GM20431 (cell line): ENCODE measurements around the gene PLD1.

Experiments used
- in situ Hi-C: fragments of 300-500 bp; cut with MseI, MboI; formaldehyde crosslinking; loops from one replicate; pipeline ENCODE4 v1.15.0; 2020; ENCODE audit warnings: low sequenced_read_pairs; ENCODE audit not compliant: unreplicated experiment

PLD1 gene

DNA sequence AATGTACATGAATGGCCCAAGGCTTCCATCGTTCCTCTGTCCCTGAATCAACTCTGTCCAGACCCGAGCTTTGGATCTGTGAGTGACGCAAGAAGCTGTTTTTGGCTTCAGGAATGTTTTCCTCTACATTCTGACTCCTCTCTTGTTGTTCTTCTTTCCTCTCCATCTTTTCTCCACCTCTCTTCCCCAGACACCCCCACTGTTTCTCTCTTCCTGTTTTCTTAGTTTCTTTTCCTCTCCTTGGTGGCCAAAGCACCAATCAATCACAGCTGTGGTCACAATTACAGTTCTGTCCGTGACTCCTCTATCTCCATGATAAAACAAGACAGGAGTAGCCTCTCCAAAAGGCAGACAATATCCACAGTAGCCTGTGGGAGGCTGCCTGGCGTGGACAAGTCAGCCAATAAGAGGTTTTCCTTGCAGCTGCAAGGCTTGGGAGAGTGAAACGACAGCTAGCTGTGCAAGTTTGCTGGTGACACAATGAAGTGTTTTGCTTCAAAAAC is 28.0 kb upstream of the PLD1 start:
- in situ Hi-C loops = no loop called here

DNA sequence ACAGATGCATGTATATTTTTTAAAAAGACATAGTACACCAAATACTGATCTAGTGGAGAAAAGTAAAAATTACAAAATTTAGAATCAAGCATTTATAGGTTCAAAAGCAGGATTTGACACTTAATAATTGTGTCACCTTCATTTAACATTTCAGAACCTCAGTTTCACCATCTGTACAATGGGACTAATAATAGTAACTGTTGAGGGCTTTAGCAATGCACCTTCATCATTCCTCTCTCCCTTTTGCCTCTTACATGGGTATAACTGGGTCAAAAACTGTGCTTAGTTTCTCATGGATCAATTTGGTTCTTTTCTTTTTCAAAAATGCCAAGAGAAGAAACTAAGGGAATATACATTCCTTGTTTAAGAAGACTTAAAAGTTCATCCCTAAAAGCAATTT is 27.4 kb upstream of the PLD1 start:
- in situ Hi-C loops = no loop called here

DNA sequence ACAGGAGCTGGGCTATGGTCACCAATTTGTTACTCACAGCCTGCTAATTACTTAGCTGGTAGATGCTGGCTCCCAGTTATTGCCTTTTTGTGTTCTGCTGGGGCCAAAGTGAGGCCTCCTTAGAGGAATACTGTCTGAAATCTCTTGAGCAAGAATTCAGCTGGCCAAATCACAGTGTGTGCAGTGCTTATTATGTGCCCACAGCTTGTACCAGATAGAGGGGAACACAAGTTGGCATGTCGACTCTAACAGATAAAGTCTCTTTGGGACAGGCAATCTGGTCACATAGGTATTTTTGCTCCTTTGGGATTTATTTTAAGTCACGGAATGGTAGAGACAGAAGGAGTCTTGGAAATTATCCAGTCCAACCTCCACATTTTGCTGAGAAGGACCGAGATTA is 26.6 kb upstream of the PLD1 start:
- in situ Hi-C loops = no loop called here

DNA sequence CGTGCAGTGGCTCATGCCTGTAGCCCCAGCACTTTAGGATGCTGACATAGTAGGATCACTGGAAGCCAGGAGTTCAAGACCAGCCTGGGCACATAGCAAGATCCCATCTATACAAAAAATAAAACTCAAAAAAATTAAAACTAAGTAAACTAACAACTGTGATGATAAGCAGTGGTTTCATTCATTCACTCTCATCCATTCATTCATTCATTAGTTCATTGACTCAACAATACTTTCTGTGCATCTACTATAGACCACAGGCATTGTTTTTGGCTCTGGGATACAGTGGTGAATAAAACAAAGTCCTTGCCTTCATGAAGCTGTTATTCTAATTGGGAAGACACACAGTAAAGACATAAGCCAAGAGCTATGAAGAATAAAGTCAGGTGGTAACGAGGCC is 25.3 kb upstream of the PLD1 start:
- in situ Hi-C loops = no loop called here

DNA sequence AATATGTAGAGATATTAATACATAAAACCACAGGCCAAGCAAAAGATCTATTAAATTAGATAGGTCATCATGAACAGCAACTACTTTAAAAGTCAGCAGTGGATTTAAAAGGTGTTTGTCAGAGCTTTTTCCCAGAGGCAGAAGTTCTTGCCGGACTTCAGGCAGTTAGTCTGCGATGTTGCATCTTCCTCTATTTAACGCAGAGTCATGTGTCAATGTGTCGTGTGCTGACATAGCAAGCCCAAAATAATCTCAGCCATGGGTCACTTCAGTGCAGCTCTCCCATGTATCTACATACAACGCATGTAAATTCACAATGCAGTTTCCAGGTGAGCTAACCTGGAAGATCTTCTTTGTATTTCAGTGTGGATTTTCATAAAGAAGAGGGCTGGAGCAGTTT is 24.8 kb upstream of the PLD1 start:
- in situ Hi-C loops = no loop called here

DNA sequence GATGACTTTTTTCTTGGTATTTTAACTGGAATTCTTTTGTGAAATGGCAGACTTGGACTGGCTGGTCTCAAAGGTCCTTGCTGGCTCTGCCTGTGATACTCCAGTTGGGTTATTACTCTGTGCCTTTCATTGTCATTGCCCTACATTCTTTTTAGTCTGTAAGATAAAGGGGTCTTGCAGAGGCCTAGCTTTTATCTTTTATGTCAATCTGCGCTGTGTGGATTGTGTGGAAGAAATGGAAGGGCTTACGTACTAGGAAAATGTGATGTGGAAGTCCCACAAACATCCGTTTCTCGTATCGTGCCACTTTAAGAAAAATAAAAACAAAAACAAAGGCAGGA is 24.1 kb upstream of the PLD1 start:
- in situ Hi-C loops = no loop called here

DNA sequence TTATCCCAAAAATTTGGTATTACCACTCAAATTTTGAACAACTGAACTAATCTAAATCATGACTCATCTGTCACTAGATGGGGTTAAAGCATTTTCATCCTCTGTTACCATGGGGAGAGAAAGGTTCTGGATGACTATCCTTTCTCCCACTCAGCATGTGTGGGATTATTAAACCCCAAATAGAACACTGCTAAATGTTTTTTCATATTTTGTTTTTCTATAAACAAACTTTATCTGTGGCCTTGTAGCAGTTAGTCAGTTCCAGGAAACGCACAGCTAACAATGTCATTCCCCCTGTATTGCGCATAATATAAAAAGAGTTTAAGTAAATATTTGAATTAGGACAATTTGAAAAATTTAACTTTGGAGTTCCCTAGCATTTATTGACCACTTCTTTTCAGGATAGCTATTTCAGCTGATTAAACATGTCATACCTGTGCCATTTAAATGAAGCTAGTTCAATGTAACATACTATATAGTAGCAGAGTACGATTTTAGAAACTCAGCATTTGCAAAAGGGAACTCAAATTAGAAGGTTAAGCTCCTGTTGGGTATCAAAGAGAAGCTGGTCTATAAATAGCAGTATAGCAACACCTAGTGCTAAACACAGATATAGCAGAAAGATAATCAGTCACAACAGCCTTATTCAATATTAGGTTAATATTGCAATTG is 23.6 kb upstream of the PLD1 start:
- in situ Hi-C loops = no loop called here

DNA sequence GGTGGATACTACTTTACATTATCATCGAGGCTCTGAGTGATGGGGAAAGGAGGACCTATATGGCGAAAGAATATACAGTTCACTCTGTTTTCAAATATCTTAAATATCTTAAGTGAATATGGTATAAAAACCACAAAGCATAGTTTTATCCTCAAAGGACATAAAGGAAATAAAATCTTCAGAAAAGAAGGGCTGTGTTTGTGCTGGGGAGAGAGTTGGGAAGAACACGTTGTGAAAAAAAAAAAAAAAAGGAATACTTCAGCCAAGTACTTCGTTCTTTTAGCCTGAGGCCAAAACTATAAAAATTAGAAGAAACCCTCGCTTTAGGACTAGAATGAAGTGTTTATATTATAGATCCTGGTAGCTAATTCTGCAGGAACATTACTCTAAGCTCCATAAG is 22.7 kb upstream of the PLD1 start:
- in situ Hi-C loops = no loop called here

DNA sequence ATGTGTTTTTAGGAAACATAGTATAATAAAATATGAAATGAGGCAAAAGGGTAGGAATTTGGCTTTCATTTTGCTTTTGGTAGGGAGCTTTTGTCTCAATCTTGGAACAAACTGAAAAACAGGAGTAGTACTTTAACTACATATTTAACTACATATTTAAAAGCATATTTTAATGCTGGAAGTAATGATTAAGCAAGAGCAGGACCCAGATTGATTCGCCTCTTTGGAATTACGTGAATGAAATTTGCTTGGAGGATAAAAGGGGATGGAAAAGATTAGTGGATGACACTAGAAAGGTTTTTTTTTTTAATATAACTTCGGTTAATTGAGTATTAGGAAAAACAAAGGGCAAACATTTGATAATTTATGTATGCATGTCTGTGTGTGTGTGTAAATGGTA is 21.7 kb upstream of the PLD1 start:
- in situ Hi-C loops = no loop called here

DNA sequence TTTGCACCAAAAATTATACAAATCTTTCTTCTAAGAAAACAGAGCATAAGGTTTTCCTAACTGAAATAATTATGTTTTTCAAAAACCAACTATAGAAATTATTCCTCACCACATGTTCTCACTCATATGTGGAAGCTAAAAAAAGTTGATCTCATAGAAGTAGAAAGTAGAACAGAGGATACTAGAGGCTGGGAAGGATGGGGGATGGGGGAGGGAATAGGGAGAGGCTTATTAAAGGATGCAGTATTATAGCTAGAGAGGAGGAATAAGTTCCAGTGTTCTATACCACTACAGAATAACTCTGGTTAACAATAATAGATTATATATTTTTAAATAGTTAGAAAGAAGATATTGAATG is 20.2 kb upstream of the PLD1 start:
- in situ Hi-C loops = no loop called here

DNA sequence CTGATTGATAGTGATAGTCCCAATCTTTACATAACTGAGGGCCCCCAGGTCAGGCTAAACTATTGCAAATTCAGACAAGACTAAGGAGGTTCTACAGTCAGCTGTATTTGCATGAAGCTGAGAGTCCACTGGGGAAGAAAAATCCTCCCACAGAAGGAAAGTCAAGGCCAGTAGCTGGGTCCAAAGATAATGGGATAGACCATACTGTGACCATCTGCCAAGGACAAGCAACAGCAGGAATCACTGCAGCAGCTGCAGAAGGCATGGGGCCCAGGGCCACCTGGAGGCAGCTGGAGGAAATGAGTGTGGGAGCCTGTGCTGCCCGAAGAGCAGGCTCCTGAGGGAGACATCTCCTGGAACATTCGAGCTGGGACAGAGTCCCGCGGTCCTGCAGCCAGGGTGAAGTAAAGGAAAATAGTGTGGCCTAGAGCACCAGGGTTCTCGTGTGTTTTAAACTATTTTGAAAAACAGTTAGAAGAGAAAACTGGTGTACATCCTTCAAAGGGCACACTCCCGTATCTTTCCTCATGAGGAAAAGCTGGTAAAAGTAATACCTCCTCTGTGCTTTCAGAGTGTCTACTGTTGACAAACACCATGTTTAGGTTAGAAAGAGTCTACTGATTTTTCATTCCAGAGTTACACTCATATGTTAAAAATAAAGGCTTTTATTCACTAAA is 19.7 kb upstream of the PLD1 start:
- in situ Hi-C loops = no loop called here

DNA sequence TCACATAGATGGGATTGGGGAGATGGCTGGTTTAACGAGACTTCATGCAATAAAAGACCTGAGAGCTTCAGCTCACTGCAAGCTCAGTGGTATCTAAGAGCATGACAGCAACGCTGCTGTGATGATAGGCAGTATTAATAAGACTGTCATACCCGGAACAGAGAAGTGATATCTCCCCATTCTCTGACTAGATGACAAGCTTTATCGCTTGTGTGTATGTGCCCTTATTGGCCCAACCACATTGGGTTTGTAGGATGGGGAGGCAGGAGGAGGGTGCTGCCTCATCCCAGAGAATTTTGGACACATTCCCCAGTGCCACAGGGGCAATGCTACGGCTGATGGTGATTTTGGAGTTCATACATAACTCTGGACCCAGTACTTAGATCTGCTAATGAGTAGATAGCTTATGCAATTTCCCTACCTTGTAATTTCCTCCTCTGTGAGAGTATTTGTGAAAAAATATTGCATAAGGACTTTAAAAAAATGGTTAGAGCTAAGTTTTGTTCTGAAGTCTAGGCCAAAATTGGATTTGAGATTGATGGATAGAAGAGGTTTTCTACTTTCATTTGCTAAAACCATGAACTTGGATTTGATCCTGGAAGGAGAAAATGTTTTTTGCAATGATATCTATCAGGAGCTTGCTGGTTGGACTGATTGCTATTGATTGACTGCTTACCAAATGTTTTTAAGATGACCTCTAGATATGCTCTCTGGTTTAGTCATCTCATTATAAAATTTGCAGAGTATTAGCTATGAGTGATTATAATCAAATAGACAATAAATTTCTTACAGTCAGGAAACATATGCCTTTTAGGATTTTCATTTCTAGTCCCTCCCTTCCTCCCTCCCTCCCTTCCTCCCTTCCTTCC is 18.9 kb upstream of the PLD1 start:
- in situ Hi-C loops = no loop called here

DNA sequence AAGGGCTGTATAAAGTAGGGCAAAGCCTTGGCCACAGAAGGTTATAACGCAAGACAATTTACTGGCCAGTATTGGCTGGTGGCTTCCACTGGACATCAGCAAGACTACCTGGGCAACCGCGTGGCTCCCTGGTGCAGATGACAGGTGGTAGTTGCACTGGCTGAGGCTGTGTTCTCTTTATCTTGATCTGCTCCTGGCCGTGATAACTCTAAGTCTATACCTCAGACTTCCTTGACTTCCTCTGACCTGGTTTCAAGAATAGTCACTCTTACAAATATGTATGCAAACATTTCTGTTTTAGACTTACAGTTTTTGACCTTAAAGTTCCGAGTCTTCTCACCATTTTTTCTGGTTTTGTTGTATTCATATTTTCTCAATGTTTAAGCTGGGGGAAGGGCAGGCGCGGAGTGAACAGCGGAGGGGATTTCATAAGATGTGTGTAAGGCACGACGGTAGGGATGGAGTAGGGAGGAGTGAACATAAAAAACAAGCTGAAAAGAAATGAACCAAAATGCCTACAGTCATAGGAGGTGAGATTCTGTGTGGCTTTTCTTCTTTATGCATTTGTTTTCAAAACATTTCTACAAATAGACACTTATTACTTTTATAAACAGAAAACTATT is 17.7 kb upstream of the PLD1 start:
- in situ Hi-C loops = no loop called here

DNA sequence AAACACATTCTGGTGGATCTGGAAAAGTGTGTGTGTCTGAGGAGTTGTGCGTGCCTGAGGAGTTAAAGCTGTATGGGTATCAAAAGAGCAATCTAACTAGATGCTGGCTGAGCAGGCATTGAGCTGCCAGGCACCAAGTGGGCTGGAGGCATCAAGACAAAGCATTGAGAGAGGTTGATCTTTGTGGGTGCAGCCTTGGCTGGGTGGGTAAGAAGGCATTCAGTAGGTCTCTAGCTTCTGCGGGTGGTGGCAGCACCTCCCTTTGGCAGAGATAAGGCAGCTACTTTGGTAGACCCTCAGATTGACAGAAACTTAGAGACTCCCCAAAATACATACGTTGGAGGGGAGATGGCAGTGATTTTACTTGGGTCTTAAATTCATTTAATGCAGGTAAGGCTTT is 17.1 kb upstream of the PLD1 start:
- in situ Hi-C loops = no loop called here

DNA sequence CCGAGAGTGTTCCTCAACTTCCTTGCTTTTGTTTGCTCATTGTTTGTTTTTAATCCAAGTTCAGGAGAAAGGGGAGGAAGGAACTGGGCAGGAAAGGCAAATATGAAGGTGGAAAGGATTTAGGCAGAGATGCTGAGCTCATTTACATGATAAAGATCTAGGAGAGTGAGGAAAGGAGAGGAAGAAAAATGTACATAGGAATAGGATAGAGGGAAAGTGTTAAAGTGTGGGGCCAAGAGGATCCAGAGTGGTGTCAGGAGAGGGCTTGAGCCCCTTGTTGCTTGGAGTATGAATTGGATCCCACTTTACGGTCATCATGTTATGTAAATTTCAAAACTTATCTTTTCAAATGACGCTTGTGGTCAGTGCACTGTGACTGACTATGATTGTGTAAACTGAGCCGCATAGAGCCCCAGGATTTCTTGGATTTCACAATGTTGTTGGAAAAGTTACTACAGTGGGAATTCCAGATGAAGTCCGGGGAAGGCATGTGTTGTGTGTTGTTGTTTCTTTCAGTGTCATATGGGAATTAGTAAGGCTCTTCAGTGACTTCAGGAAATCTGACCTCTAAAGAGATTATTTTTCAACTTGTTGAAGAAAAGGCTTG is 15.0 kb upstream of the PLD1 start:
- in situ Hi-C loops = no loop called here

DNA sequence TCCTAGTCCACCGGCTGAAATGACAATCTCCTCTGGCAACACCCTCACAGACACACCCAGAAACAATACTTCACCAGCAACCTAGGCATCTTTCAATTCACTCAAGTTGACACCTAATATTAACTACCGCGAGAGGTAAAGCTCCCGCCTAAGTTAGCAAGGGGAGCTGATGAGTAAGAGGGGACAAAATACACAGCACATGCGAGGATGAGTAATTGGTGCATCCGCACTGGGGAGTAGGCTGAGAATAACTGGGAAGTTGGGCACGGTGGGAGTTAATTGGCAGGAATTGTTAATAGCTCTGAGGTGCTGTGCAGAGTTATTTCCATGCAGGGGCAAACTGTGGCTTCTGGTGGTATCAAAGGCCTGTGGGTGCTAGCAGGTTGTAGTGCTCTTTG is 14.5 kb upstream of the PLD1 start:
- in situ Hi-C loops = no loop called here

DNA sequence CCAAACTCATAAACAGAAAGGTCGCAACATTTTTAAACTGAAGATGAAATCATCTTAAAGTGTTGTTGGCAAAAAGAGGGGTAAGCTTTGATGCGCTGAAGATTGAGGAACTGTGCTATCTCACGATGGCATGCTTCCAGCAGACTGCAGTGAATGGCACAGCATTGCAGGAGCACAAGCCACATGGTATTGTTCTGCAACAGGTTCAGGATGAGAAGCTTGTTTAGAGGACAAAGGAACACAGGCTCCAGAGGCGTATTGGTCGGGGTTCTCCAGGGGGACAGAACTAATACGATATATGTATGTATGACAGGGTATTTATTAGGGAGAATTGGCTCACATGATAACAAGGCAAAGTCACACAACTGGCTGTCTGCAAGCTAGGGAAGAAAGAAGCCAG is 13.8 kb upstream of the PLD1 start:
- in situ Hi-C loops = no loop called here

DNA sequence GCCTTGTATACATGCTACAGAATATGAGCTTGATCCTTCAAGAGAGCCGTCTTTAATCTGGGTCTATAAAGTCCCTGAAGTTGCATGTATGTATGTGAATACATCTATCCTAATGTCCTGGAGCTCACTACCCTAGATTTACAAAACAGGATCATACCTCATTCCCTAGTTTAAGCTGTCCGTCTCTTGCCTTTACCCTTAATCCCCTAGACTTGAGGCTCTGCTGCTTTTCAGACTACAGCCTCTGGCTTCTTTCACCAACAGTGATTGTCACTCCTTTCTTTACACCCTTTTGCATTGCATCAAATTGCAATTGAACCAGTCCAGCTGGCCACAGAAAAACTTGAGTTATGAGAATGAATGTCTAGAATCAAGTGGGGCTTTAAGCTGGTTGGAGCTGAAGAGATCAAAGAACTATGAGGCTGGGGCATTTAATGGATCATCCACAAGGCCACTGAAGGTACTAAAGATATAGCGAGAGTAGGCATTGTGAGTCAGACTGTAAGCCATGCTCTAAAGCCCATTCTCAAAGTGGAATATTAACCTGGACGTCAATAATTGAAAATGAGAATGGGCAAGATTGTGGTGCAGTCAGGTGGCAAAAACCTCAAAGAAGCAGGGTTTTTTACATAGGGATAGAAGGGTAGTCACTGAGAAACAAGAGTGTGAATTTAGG is 12.3 kb upstream of the PLD1 start:
- in situ Hi-C loops = no loop called here

DNA sequence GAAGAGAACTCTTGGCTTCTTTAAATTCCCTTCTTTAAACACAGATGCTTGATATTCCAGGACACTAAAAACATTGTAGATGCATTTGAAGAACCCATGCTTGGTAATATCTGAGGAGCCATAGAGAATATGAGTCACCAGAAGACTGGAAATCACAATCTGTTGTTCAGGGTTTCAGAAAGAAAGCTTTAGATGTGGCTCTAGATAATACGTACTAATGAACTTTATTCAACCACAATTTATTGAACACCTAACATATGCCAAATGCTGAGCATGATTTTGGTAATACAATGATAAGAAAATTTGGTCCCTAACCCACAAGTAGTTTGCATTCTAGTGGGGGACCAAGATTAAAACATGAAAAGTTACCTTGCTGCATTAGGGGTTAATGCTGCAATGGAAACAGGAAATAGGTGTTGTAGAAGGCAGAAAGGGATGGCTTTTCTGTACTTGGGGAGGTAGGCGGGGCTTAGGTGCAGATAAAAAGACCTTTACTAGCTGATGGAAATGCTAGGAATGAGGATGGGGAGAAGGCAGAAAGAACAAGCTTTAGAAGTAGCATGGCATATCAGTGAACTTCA is 11.6 kb upstream of the PLD1 start:
- in situ Hi-C loops = no loop called here

DNA sequence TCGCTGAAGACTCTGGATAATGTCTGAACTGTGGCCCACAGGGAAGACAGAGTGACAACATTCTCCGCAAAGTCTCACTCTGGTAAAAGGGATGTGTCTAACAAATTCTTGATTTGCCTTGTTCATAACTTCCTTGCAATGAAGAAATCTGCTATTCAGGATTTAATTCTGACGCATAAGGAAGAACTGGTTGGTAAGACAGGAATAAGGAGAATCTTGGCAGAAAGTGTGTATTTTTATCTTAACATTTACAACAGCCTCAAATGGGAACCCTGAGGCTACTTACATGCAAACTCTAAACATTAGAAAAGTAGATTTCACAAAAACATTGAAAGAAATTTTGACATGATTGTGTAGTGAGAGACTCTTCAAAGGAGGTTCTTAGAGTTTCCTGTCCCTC is 10.8 kb upstream of the PLD1 start:
- in situ Hi-C loops = no loop called here
